Stimulated activated CD4-positive, alpha-beta T cell treated with anti-CD3 and anti-CD28 coated beads, Interleukin-1b, Interleukin-23, amount 100 ng/mL, for 1 hour (primary cell): ENCODE data around the gene KCNIP3.
A peak's percentile ranks its signal among the peaks of the same experiment; 100 is the strongest.
"Not testable (repeated sequence)": the region's sequence is repeated elsewhere in the genome, so short reads cannot be mapped to it uniquely, and the experiment has no call there.

ENCODE experiments used
- DNase-seq, 2 donors: peaks; one replicate each; pipeline ENCODE4 v3.0.0-alpha.2; 2020; ENCODE audit warnings: low read depth in 2 of 2

KCNIP3 gene

GRCh38 chr2:95404676-95405075 is 107.5 kb downstream of the KCNIP3 start:
- not testable (repeated sequence) for DNase-seq

DNA sequence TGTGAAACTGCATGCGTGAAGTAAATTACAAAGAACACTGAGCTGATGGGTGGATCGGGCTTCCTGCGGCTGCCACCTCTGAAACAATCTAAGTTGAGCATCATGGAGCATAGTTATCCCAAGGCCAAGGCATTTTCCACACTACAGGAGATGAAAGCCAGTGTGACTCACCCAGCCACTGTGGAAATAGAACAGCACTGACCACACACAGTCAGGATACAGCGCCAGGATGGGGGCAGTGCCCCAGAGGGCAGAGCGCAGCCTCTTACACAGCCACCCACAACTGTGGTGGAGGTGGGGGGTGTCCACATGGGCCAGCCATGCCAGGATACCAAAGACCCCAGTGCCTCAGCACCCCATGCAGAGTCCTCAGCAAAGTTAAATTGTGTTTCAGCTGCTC is 114.1 kb downstream of the KCNIP3 start:
- not testable (repeated sequence) for DNase-seq

DNA sequence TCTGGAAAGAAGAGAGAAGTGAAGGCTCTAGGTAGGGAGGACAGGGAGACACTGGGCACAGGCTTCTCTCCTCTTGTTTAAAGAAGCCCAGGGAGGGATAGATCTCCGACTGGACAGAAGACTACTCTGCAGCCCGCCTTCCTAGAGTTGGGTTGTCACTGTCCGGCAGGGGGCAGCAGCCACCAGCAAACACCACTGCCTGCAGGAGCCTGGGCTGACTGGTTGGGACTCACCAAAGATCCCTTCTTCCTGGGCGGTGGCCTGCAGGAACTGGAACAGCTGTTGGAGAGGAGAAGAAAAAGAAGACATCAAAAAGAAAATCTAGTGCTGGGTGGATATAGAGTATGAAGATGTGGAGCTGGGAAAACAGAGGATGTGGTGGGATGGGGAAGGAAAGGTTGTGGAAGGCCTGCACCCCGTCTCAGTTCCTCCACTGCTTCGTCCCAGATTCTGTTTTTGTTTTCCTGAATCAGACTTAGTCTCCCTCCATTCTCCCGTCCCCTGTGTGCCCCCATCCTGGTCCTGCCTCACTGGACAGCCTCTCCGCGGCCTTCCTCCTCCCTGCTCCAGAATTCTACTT is 117.0 kb downstream of the KCNIP3 start:
- peak in 1 of 2 donors; percentile 51 for DNase-seq

DNA sequence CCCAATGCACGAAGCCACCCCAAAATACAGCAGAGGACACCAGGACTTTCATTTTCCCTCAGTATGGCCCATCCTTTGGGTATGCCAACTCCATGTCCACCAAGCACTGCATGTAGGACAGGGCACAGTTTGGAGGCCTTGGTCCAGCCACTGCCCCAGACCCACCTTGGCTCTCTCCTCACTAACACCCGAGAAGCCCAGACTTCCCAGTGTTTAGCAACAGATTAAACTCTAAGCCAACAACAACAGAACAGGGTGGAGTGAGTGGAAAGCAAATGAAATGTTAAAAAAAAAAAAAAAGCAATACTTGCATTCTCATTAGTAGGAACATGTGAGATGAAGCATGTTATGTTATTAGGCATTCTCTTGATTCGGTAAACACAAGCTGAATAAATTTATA is 118.0 kb downstream of the KCNIP3 start:
- DNase-seq, result not testable (repeated sequence)

DNA sequence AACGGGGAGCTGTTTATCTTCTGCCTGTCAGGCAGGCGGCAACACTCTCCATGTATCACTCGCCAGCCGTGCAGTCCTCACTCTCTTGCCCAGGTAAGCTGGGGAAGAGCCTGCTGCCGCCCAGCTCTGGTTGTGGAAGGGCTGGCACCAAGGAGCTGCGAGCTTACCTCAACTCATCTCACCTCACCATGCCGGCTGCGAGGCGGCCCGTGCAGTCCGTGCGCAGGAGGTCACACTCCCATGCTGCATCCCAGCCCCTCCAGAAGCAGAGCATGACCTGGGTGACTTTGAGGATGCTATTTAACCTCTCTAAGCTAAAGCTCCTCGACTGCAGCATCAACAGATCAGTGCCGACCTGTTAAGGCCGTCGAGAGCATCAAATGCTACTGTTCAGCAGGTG is 118.4 kb downstream of the KCNIP3 start:
- DNase-seq, result not testable (repeated sequence)

GRCh38 chr2:95427196-95427867 is 130.2 kb downstream of the KCNIP3 start:
- DNase-seq, result not testable (repeated sequence)

DNA sequence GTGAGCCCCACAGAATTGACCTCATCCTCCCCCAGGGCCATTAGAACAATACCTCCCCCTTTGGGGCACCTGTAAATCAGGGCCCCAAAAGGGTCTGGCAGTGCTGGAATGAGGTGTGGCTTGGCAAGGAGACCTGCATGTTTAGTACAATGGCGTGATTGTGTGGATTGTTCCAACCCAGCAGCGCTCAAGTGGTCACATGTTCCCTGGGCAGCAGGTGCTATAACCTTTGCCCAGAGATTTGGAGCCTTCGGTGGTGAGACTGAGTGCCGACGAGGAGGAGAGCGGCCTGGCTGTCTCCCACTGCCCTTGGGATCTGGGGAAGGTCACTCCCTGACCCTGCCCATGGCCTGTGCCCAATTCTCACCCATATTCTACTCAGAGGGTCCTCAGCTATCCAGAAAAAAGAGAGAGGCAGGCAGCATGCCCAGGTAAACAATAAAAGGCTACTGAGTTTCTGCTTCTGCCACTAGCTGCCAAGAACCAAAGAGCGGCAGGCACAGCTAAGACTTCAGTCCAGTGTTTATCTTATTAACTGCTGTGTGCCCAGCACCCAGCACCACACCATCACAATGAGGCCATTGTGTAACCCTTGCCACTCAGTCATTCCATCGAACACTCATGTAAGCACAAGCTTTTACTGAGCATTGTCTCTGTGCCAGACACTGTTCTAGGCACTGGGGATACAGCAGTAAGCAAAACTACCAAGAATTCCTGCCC is 132.8 kb downstream of the KCNIP3 start:
- not testable (repeated sequence) for DNase-seq

DNA sequence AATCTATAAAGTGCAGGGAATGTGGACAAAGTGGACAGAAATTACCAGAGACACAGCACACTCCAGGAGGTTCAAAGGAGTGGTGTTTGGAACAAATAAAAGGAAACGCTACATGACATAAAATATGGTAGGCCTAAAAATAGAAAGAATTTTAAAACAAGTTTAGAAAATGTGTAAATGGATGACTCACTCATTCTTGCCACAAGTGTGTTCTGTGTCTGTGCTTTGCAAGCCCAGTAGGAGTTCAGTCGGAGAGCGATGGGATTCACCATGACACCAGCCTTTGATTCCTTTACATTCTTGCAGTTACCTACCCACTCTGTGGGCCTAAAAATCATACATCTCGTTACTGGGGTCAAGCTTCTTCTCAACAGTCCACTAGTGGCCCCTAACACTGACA is 136.2 kb downstream of the KCNIP3 start:
- not testable (repeated sequence) for DNase-seq

- not testable (repeated sequence) for DNase-seq
These were observed 136.8 kb downstream of the KCNIP3 start for GRCh38 chr2:95433973-95434372.

- not testable (repeated sequence) for DNase-seq
These were observed 137.4 kb downstream of the KCNIP3 start for GRCh38 chr2:95434507-95435076.

DNA sequence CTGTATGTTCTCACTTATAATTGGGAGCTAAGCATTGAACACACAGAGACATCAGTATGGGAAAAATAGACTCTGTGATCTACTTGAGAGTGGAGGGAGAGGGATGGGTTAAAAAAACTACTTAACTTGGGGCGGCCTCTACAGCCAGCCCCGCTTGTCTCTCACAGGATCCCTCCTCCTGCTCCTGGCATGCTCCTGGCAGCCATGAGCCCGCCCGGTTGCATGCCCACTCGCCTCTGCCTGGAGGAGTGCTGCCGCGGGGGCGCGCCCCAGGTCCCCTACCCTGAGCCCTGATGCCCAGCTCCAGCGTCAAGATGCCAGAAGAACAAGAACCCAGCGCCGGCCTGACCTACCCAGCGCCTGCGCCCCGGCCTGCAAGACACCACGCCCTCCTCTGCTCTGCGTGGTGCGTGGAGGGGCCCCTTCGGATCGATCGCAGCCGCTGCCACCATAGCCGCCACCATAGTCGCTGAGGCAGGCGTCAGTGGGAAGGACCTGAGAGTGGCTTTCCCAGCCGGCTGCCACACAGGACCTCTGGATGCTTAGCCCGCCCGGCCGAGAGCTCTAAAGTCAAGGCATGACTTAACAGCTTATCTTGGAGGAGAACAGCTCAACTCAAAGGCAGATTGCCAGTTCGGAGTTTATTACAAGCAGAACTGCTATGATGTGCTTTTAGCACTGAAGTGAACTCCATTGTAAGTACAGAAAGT is 138.2 kb downstream of the KCNIP3 start:
- DNase-seq, result not testable (repeated sequence)
